GM06990 (cell line): ENCODE data around the gene HORMAD2.
"Not testable (repeated sequence)": the region's sequence is repeated elsewhere in the genome, so short reads cannot be mapped to it uniquely, and the experiment has no call there.

ENCODE experiments used
- DNase-seq: peaks from one replicate; pipeline ENCODE4 v3.0.0-alpha.2; 2011; ENCODE audit not compliant: insufficient read length; ENCODE audit errors: extremely low read depth
- H3K27me3 ChIP-seq: replicated peaks from 2 replicates; pipeline ENCODE4 v1.6.0; 2011; ENCODE audit warnings: low read length; ENCODE audit not compliant: control insufficient read depth, insufficient read depth
- H3K36me3 ChIP-seq: 2 replicates; pipeline ENCODE4 v1.5.1; 2011; ENCODE audit warnings: low read length; ENCODE audit not compliant: control insufficient read depth, insufficient read depth
- H3K4me3 ChIP-seq: replicated peaks from 2 replicates; pipeline ENCODE4 v1.5.1; 2011; ENCODE audit warnings: low read depth, mild to moderate bottlenecking, control low read depth, low read length
- TF ChIP-seq, protein P1 (sequence below): IDR thresholded peaks from 2 replicates; pipeline ENCODE4 v1.5.1; 2011; ENCODE audit warnings: low read length, control low read depth, mild to moderate bottlenecking, inconsistent platforms; ENCODE audit not compliant: insufficient read depth, poor library complexity, severe bottlenecking

Gene HORMAD2

DNA sequence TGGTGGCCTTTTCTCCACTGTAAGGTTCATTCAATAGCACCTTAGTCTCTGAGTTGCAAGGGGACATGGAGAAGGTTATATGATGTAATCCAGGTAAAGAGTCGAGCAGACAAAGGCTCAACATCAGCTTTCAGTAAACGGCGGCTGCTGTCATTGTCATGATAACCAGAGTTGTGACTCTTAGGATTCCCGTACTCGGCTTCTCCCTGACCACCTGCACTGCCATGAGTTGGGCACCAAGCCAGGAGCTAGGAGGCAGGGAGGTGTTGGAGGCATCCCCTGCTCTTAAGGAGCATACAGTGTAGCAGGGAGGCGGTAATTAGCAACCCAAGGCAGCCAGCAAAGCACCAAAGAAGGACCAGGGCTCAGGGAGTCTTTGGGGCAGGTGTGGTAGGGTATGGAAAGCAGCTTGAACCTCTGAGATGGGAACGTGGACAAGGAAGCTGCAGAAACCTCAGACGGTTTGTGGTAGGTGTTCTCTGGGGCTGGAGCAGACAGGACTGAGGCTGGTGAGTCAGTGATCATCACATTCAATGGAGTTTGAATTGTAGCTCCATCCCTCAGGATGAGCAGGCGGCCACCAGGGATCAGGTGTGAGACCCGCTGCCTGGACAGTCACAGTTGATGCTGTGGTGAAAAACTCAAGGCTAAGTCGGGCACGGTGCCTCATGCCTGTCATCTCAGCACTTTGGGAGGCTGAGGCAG is 134.6 kb downstream of the HORMAD2 start:
- no peak for DNase-seq
- H3K27me3 ChIP-seq, result no peaks in the 10 kb centered on the region; the same call in none of the 2 replicates
- no peaks in the 10 kb centered on the region for H3K36me3 ChIP-seq
- H3K4me3 ChIP-seq, result no peak overlapping the region
- TF ChIP-seq, protein P1, sequence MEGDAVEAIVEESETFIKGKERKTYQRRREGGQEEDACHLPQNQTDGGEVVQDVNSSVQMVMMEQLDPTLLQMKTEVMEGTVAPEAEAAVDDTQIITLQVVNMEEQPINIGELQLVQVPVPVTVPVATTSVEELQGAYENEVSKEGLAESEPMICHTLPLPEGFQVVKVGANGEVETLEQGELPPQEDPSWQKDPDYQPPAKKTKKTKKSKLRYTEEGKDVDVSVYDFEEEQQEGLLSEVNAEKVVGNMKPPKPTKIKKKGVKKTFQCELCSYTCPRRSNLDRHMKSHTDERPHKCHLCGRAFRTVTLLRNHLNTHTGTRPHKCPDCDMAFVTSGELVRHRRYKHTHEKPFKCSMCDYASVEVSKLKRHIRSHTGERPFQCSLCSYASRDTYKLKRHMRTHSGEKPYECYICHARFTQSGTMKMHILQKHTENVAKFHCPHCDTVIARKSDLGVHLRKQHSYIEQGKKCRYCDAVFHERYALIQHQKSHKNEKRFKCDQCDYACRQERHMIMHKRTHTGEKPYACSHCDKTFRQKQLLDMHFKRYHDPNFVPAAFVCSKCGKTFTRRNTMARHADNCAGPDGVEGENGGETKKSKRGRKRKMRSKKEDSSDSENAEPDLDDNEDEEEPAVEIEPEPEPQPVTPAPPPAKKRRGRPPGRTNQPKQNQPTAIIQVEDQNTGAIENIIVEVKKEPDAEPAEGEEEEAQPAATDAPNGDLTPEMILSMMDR, result no peak

DNA sequence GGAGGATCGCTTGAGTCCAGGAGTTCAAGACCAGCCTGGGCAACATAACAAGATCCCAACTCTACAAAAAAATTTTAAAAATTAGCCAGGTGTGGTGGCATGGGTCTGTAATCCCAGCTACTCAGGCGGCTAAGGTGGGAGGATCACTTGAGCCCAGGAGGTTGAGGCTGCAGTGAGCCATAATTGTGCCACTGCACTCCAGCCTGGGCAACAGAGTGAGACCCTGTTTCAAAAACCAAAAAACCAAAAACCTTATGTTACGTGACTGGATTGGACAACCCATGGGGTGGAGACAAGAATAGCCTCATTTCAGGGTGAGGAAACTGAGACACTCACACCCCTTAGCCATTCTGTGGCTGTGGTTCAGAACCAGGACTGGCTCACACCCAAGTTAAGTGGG is 136.0 kb downstream of the HORMAD2 start:
- H3K4me3 ChIP-seq, H3K36me3 ChIP-seq, DNase-seq, H3K27me3 ChIP-seq: not testable (repeated sequence)

DNA sequence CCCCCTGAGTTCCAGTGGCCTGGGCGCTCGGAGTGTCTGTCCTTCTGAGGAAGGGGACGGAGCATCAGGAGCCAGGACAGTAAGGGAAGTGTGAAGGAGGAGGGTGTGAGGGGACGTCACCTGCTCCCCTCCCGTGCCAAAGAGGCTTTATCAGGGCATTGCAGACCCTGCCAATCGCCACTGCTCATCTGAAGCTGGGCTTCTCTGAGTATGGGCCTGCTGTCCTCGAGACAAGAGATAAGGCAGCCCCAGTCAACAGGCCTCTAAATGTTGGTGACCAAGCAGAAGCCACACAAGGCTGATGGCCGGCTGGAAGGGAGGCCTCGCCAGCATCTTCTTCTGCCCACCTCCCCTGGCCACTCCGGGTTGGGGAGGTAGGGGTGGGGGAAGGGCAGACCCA is 136.4 kb downstream of the HORMAD2 start:
- TF ChIP-seq, protein P1, result no peak
- DNase-seq, result no peak
- no peaks in the 10 kb centered on the region; the same call in none of the 2 replicates for H3K27me3 ChIP-seq
- no peak overlapping the region for H3K4me3 ChIP-seq
- no peaks in the 10 kb centered on the region for H3K36me3 ChIP-seq

DNA sequence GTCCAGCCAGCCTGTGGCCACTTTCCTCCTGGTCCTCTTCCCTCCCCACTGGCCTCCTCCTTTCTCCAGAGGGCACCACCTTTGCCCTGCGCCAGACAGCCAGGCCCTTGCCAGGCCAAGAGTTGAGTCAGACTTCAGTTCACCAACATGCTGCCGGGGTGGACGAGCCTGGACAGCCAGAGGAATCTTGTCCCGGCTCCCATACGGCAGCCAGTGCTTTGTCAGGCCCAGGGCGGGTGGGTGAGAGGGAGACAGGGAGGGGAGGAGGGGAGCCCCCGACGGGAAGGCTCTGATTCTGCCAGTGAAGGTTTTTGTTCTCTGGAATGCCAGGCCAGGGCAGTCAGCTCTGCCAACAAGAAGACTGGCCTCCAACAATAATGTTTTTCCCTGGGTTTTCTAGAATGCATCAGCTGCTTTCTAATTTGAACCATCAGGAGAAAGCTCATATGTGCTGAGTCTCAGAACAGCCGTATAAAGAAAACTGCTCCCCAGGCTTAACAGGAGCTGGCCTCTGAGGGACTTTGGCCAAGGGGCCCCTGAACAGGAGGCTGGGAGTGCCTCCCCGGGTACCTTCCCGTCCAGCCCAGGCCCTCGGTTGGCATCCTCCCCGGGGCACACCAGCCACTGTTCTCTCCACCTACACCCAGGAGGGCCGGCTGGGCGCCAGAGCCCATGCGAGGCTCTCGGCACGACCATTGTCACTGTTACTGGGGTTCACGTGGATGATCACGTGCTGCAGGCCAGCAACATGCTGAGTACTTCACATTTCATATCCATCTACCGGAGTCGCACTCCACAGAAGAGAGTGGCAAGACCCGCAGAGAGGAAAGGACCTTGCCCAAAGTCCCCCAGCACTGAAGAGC is 137.7 kb downstream of the HORMAD2 start:
- Histone ChIP-seq H3K4me3 (no peak overlapping the region), H3K27me3 (no peaks in the 10 kb centered on the region; the same call in none of the 2 replicates), H3K36me3 (no peaks in the 10 kb centered on the region)
- TF ChIP-seq, protein P1, result no peak
- DNase-seq, result no peak

DNA sequence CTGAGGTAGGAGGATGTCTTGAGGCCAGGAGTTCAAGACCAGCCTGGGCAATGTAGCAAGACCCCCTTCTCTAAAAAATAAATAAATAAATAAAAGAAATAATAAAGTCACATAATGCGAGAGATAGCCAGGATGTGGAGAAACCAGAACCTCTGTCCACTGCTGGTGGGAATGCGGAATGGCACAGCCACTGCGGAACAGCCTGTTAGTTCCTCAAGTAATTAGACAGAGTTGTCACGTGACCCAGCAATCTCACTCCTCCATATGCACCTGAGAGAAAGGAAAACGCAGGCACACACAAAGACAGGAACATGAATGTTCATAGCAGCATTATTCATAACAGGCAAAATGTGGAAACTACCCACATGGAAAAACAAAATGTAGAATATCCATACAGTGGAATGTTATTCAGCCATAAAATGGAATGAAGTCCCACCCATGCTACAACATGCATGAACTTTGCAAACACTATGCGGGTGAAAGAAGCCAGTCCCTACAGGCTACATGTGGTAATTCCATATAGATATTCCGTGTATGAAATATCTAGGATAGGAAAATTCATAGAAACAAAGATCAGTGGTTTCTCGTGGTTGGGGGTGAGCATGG is 138.9 kb downstream of the HORMAD2 start:
- TF ChIP-seq, protein P1, result no peak
- no peak for DNase-seq
- Histone ChIP-seq H3K27me3 (no peaks in the 10 kb centered on the region; the same call in none of the 2 replicates), H3K36me3 (no peaks in the 10 kb centered on the region), H3K4me3 (no peak overlapping the region)

DNA sequence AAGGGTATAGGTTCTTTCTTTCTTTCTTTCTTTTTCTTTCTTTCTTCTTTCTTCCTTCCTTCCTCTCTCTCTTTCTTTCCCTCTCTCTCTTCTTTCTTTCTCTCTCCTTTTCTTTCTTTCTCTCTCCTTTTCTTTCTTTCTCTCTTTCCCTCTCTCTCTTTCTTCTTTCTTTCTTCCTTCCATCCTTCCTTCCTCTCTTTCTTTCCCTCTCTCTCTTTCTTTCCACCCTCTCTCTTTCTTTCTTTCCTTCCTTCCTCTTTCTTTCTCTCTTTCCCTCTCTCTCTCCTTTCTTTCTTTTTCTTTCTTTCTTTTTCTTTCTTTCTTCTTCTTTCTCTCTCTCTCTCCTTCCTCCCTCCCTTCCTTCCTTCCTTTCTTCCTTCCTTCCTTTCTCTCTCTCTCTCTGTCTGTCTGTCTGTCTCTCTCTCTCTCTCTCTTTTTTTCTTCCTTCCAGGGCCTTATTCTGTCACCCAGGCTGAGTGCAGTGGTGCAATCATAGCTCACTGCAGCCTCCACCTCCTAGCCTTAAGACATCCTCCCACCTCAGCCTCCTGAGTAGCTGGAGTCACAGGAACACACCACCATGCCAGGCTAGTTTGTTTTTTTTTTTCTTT is 139.5 kb downstream of the HORMAD2 start:
- TF ChIP-seq, protein P1, result no peak
- Histone ChIP-seq H3K36me3 (no peaks in the 10 kb centered on the region), H3K4me3 (no peak overlapping the region), H3K27me3 (no peaks in the 10 kb centered on the region; the same call in none of the 2 replicates)
- no peak for DNase-seq
